Ascending aorta (tissue), 2 donors: ENCODE data around the gene ZDHHC22. TPM values are rescaled to one million over a fixed set of nuclear protein-coding genes. Genes with fewer than 3 reads are reported as not detected.
A peak's percentile ranks its signal among the peaks of the same experiment; 100 is the strongest.

Experiments
- DNase-seq, 2 donors: peaks; one replicate each; pipeline ENCODE4 v3.0.0-alpha.2; 2019; ENCODE audit warnings: low spot score in 2 of 2
- H3K27ac ChIP-seq, 2 donors: fragments of 200-600 bp; sonication (generic); one replicate each; pipeline ENCODE4 v1.5.1; 2016 to 2017; ENCODE audit warnings: mild to moderate bottlenecking in 1 of 2
- H3K27me3 ChIP-seq: fragments of 200-600 bp; sonication (generic); one replicate; pipeline ENCODE4 v1.5.1; 2017
- H3K36me3 ChIP-seq, 2 donors: fragments of 200-600 bp; sonication (generic); one replicate each; pipeline ENCODE4 v1.5.1; 2016
- H3K4me1 ChIP-seq, 2 donors: fragments of 200-600 bp; sonication (generic); one replicate each; pipeline ENCODE4 v1.5.1; 2016 to 2017; ENCODE audit warnings: mild to moderate bottlenecking in 1 of 2
- H3K4me3 ChIP-seq, 2 donors: fragments of 200-600 bp; sonication (generic); one replicate each; pipeline ENCODE4 v1.5.1; 2016 to 2017; ENCODE audit warnings: mild to moderate bottlenecking in 1 of 2
- H3K9me3 ChIP-seq, 2 donors: fragments of 200-600 bp; sonication (generic); one replicate each; pipeline ENCODE4 v1.5.1; 2016
- CTCF ChIP-seq, 3 experiments: fragments of 200-600 bp in 2 of 3; fragments of 450-650 bp in 1 of 3; sonication (generic) in 2 of 3; IDR thresholded peaks; one replicate each; pipeline ENCODE4 v1.5.1; 2016 to 2019; ENCODE audit warnings: antibody characterized with exemption in 3 of 3, mild to moderate bottlenecking in 1 of 3, moderate library complexity in 1 of 3
- intact Hi-C: fragments of 100-400 bp; cut with DNase I; formaldehyde crosslinking; loops from one replicate; pipeline ENCODE4 v1.15.1; 2023
- total RNA-seq: library from RNA; depleted of rRNA; stranded (reverse); fragments of >200 nt; gene quantifications from one replicate; pipeline ENCODE4 v1.1.0, GENCODE V29; 2016

ZDHHC22 gene
- total RNA-seq, 1 donor from 2014 or later, result not detected

GRCh38 chr14:77097006-77097699, 44.4 kb downstream of the ZDHHC22 start:
- peak overlapping the region; percentile 57 to 89 for H3K4me3 ChIP-seq
- peak overlapping the region; percentile 95 to 97 for H3K27ac ChIP-seq
- no peaks in the 10 kb centered on the region for H3K9me3 ChIP-seq
- DNase-seq, result no peak
- intact Hi-C loops, result loop anchor here (2.0 to 5.0 kb wide), 5 partner anchors 28 to 395 kb away; partner anchors contain the start of genes AHSA1 and VIPAS39
- no peaks in the 10 kb centered on the region for H3K27me3 ChIP-seq
- peaks cover 0 to 29% of the 10 kb centered on the region in 2 donors for H3K4me1 ChIP-seq
- no peaks in the 10 kb centered on the region for H3K36me3 ChIP-seq
- TF ChIP-seq CTCF (IDR thresholded peaks at IDR 0.05), result no peak

GRCh38 chr14:77094672-77095284, 46.8 kb downstream of the ZDHHC22 start:
- Histone ChIP-seq H3K9me3 (peaks cover 4 to 5% of the 10 kb centered on the region in 2 donors), H3K4me3 (no peak overlapping the region), H3K27ac (no peak overlapping the region), H3K27me3 (no peaks in the 10 kb centered on the region), H3K4me1 (peaks cover 0 to 8% of the 10 kb centered on the region in 2 donors), H3K36me3 (no peaks in the 10 kb centered on the region)
- intact Hi-C loops, result loop anchor here (5.0 kb wide), 3 partner anchors 322 to 392 kb away; partner anchors contain the start of genes AHSA1 and VIPAS39
- peak in 1 of 2 donors; percentile 82 for DNase-seq
- peak; percentile 57 to 77 (median 69) for TF ChIP-seq CTCF (IDR thresholded peaks at IDR 0.05)

- peaks cover 0 to 6% of the 10 kb centered on the region in 2 donors for H3K4me1 ChIP-seq
- no peak for TF ChIP-seq CTCF (IDR thresholded peaks at IDR 0.05)
- intact Hi-C loops, result no loop called here
- DNase-seq, result peak in 1 of 2 donors; percentile 33
- no peaks in the 10 kb centered on the region for H3K27me3 ChIP-seq
- H3K36me3 ChIP-seq, result no peaks in the 10 kb centered on the region
- H3K9me3 ChIP-seq, result peaks cover 4 to 5% of the 10 kb centered on the region in 2 donors
- H3K4me3 ChIP-seq, result no peak overlapping the region
- H3K27ac ChIP-seq, result no peak overlapping the region
Observed at GRCh38 chr14:77092676-77093075, 48.9 kb downstream of the ZDHHC22 start.

GRCh38 chr14:77091518-77091917, 50.1 kb downstream of the ZDHHC22 start:
- intact Hi-C loops, result no loop called here
- TF ChIP-seq CTCF (IDR thresholded peaks at IDR 0.05), result no peak

GRCh38 chr14:77088645-77089044, 52.9 kb downstream of the ZDHHC22 start:
- Histone ChIP-seq H3K27me3 (no peaks in the 10 kb centered on the region), H3K36me3 (no peaks in the 10 kb centered on the region), H3K4me3 (no peak overlapping the region), H3K27ac (no peak overlapping the region), H3K9me3 (peaks cover 4 to 5% of the 10 kb centered on the region in 2 donors), H3K4me1 (no peaks in the 10 kb centered on the region)
- TF ChIP-seq CTCF (IDR thresholded peaks at IDR 0.05), result no peak
- peak in 1 of 2 donors; percentile 30 for DNase-seq
- intact Hi-C loops, result no loop called here

More at GRCh38 chr14:77091518-77091917, 50.1 kb downstream of the ZDHHC22 start:
- DNase-seq, result peak in 1 of 2 donors; percentile 7
- H3K9me3 ChIP-seq, result peaks cover 4 to 5% of the 10 kb centered on the region in 2 donors
- H3K36me3 ChIP-seq, result no peaks in the 10 kb centered on the region
- H3K4me1 ChIP-seq, result peaks cover 0 to under 1% of the 10 kb centered on the region in 2 donors
- no peak overlapping the region for H3K4me3 ChIP-seq
- H3K27ac ChIP-seq, result no peak overlapping the region
- H3K27me3 ChIP-seq, result no peaks in the 10 kb centered on the region
